BE2C (cell line): ENCODE results near the gene NAA80.
"Not testable (repeated sequence)": the region's sequence is repeated elsewhere in the genome, so short reads cannot be mapped to it uniquely, and the experiment has no call there.

Experiments used
- DNase-seq: peaks from one replicate; pipeline ENCODE4 v3.0.0-alpha.2; 2020
- H3K27me3 ChIP-seq: fragments of 250-450 bp; sonication (Bioruptor Pico); 2 replicates; pipeline ENCODE4 v1.5.1; 2020; ENCODE audit warnings: mild to moderate bottlenecking
- H3K36me3 ChIP-seq: fragments of 250-450 bp; sonication (Bioruptor Pico); 2 replicates; pipeline ENCODE4 v1.5.1; 2020; ENCODE audit warnings: mild to moderate bottlenecking
- H3K4me1 ChIP-seq: fragments of 250-450 bp; sonication (Bioruptor Pico); 2 replicates; pipeline ENCODE4 v1.5.1; 2020
- H3K4me3 ChIP-seq: 2 replicates; pipeline ENCODE4 v1.5.1; 2011; ENCODE audit warnings: low read depth, low read length
- H3K9me3 ChIP-seq: fragments of 250-450 bp; sonication (Bioruptor Pico); 2 replicates; pipeline ENCODE4 v1.5.1; 2020
- CTCF ChIP-seq: IDR thresholded peaks from 2 replicates; pipeline ENCODE4 v1.5.1; 2012; ENCODE audit warnings: mild to moderate bottlenecking, low read depth, low read length

The NAA80 gene

GRCh38 chr3:50274371-50275104 lies 24.7 kb downstream of the NAA80 start:
- Histone ChIP-seq H3K4me1 (no peaks in the 10 kb centered on the region), H3K4me3 (no peak overlapping the region), H3K27me3 (peaks cover 43% of the 10 kb centered on the region), H3K9me3 (no peaks in the 10 kb centered on the region), H3K36me3 (no peaks in the 10 kb centered on the region)
- DNase-seq = peak; percentile 55
- TF ChIP-seq CTCF = peak; percentile 73

- no peak for DNase-seq
- no peak for TF ChIP-seq CTCF
- H3K4me1 ChIP-seq = no peaks in the 10 kb centered on the region
Observed at GRCh38 chr3:50273689-50274065, 25.5 kb downstream of the NAA80 start.

GRCh38 chr3:50272911-50273688 lies 26.1 kb downstream of the NAA80 start:
- peak; percentile 71 for DNase-seq
- TF ChIP-seq CTCF = peak; percentile 76
- no peaks in the 10 kb centered on the region for H3K9me3 ChIP-seq
- no peaks in the 10 kb centered on the region for H3K4me1 ChIP-seq
- no peaks in the 10 kb centered on the region for H3K36me3 ChIP-seq
- H3K4me3 ChIP-seq = no peak overlapping the region
- H3K27me3 ChIP-seq = peaks cover 43% of the 10 kb centered on the region

More at GRCh38 chr3:50273689-50274065, 25.5 kb downstream of the NAA80 start:
- Histone ChIP-seq H3K9me3 (no peaks in the 10 kb centered on the region), H3K36me3 (no peaks in the 10 kb centered on the region), H3K4me3 (no peak overlapping the region), H3K27me3 (peaks cover 43% of the 10 kb centered on the region)

- DNase-seq, H3K4me1 ChIP-seq, H3K9me3 ChIP-seq, H3K4me3 ChIP-seq, H3K36me3 ChIP-seq: not testable (repeated sequence)
- H3K27me3 ChIP-seq = peaks cover 43% of the 10 kb centered on the region
Observed at GRCh38 chr3:50272538-50272910, 26.7 kb downstream of the NAA80 start.

- H3K9me3 ChIP-seq = no peaks in the 10 kb centered on the region
- H3K27me3 ChIP-seq = peaks cover 35% of the 10 kb centered on the region
- H3K4me1 ChIP-seq = no peaks in the 10 kb centered on the region
- no peak overlapping the region for H3K4me3 ChIP-seq
- TF ChIP-seq CTCF = no peak
- DNase-seq = no peak
- H3K36me3 ChIP-seq = no peaks in the 10 kb centered on the region
Observed at GRCh38 chr3:50271314-50271936, 27.8 kb downstream of the NAA80 start.

GRCh38 chr3:50270422-50271224 lies 28.6 kb downstream of the NAA80 start:
- DNase-seq = no peak
- no peaks in the 10 kb centered on the region for H3K4me1 ChIP-seq
- peaks cover 27% of the 10 kb centered on the region for H3K27me3 ChIP-seq
- no peak overlapping the region for H3K4me3 ChIP-seq
- no peaks in the 10 kb centered on the region for H3K36me3 ChIP-seq
- TF ChIP-seq CTCF = no peak
- no peaks in the 10 kb centered on the region for H3K9me3 ChIP-seq
